Stimulated activated naive B cell treated with anti-CD40 and anti-IgM and Interleukin-4, amounts not matched to agents 10 μg/mL and 1 μg/mL and 100 μg/mL, for 72 hours (primary cell): Measurements from ENCODE around the gene ENPP1.

Experiments used
- ATAC-seq, 2 donors: fragments of 150-1000 bp; cut with Tn5 transposase; replicated peaks; 2 replicates each; pipeline ENCODE4 v1.10.0; 2021; ENCODE audit warnings: moderate library complexity in 1 of 2
- DNase-seq: peaks from one replicate; pipeline ENCODE4 v3.0.0; 2021
- H3K27ac Mint-ChIP-seq: one replicate; pipeline ENCODE4 v1.8.0; 2022; ENCODE audit warnings: mild to moderate bottlenecking, mixed read lengths
- H3K27me3 Mint-ChIP-seq, 2 donors: one replicate each; pipeline ENCODE4 v1.8.0; 2022; ENCODE audit warnings: mixed read lengths in 2 of 2
- H3K36me3 Mint-ChIP-seq, 2 donors: one replicate each; pipeline ENCODE4 v1.8.0; 2022; ENCODE audit warnings: mixed read lengths in 2 of 2, mild to moderate bottlenecking in 1 of 2
- H3K4me1 Mint-ChIP-seq, 2 donors: one replicate each; pipeline ENCODE4 v1.8.0; 2022; ENCODE audit warnings: mixed read lengths in 2 of 2, mild to moderate bottlenecking in 1 of 2
- H3K4me3 Mint-ChIP-seq, 2 donors: one replicate each; pipeline ENCODE4 v1.8.0; 2022; ENCODE audit warnings: mild to moderate bottlenecking in 2 of 2, mixed read lengths in 2 of 2, moderate library complexity in 1 of 2
- H3K9me3 Mint-ChIP-seq, 2 donors: one replicate each; pipeline ENCODE4 v1.8.0; 2022; ENCODE audit warnings: mixed read lengths in 2 of 2, mild to moderate bottlenecking in 1 of 2

ENPP1 gene

GRCh38 chr6:131795366-131795765 is 12.5 kb upstream of the ENPP1 start:
- ATAC-seq, result no peak
- no peak for DNase-seq
- Mint-ChIP-seq H3K36me3 (no peaks in the 10 kb centered on the region), H3K27me3 (peaks cover 9 to 15% of the 10 kb centered on the region in 2 donors), H3K9me3 (peaks cover 7 to 12% of the 10 kb centered on the region in 2 donors), H3K27ac (no peak overlapping the region), H3K4me3 (no peak overlapping the region), H3K4me1 (no peaks in the 10 kb centered on the region)

- Mint-ChIP-seq H3K36me3 (no peaks in the 10 kb centered on the region), H3K4me1 (peaks cover 10 to 11% of the 10 kb centered on the region in 2 donors), H3K9me3 (peaks cover 2 to 6% of the 10 kb centered on the region in 2 donors), H3K27me3 (peaks cover 0 to 5% of the 10 kb centered on the region in 2 donors), H3K4me3 (no peak overlapping the region), H3K27ac (no peak overlapping the region)
- DNase-seq, result no peak
- ATAC-seq, result no peak
These were observed 5.5 kb upstream of the ENPP1 start for GRCh38 chr6:131802347-131802746.

GRCh38 chr6:131803007-131803769 is 4.6 kb upstream of the ENPP1 start:
- H3K27me3 Mint-ChIP-seq, result peaks cover 0 to 5% of the 10 kb centered on the region in 2 donors
- H3K9me3 Mint-ChIP-seq, result peaks cover 2 to 6% of the 10 kb centered on the region in 2 donors
- no peak for ATAC-seq
- peaks cover 13 to 14% of the 10 kb centered on the region in 2 donors for H3K4me1 Mint-ChIP-seq
- no peaks in the 10 kb centered on the region for H3K36me3 Mint-ChIP-seq
- H3K27ac Mint-ChIP-seq, result no peak overlapping the region
- no peak overlapping the region for H3K4me3 Mint-ChIP-seq
- no peak for DNase-seq

- H3K36me3 Mint-ChIP-seq, result no peaks in the 10 kb centered on the region
- no peak overlapping the region for H3K27ac Mint-ChIP-seq
- no peak for DNase-seq
- H3K9me3 Mint-ChIP-seq, result peaks cover 2 to 3% of the 10 kb centered on the region in 2 donors
- H3K27me3 Mint-ChIP-seq, result peaks cover 0 to 4% of the 10 kb centered on the region in 2 donors
- no peak overlapping the region for H3K4me3 Mint-ChIP-seq
- peaks cover 14 to 17% of the 10 kb centered on the region in 2 donors for H3K4me1 Mint-ChIP-seq
- no peak for ATAC-seq
These were observed 3.7 kb upstream of the ENPP1 start for GRCh38 chr6:131804131-131804530.

GRCh38 chr6:131807321-131807643 is 538 bp upstream of the ENPP1 start:
- ATAC-seq, result peak in 1 of 2 donors; percentile 2
- Mint-ChIP-seq H3K27ac (peak overlapping the region; percentile 84), H3K36me3 (no peaks in the 10 kb centered on the region), H3K4me1 (peaks cover 14 to 21% of the 10 kb centered on the region in 2 donors), H3K9me3 (no peaks in the 10 kb centered on the region), H3K4me3 (peak overlapping the region; percentile 88 to 100), H3K27me3 (no peaks in the 10 kb centered on the region)
- DNase-seq, result no peak

- ATAC-seq (no peak), DNase-seq (no peak)
- no peaks in the 10 kb centered on the region for H3K36me3 Mint-ChIP-seq
- peaks cover 0 to 4% of the 10 kb centered on the region in 2 donors for H3K27me3 Mint-ChIP-seq
- H3K4me3 Mint-ChIP-seq, result peak overlapping the region; percentile 84 to 85
- no peaks in the 10 kb centered on the region for H3K9me3 Mint-ChIP-seq
- H3K27ac Mint-ChIP-seq, result no peak overlapping the region
- H3K4me1 Mint-ChIP-seq, result peaks cover 14 to 18% of the 10 kb centered on the region in 2 donors
These were observed 845 bp downstream of the ENPP1 start for GRCh38 chr6:131808460-131809269.

- H3K36me3 Mint-ChIP-seq, result no peaks in the 10 kb centered on the region
- H3K27me3 Mint-ChIP-seq, result peaks cover 5 to 28% of the 10 kb centered on the region in 2 donors
- no peaks in the 10 kb centered on the region for H3K9me3 Mint-ChIP-seq
- H3K4me3 Mint-ChIP-seq, result no peak overlapping the region
- ATAC-seq (no peak), DNase-seq (no peak)
- H3K27ac Mint-ChIP-seq, result no peak overlapping the region
- peaks cover 9 to 15% of the 10 kb centered on the region in 2 donors for H3K4me1 Mint-ChIP-seq
These were observed 3.7 kb downstream of the ENPP1 start for GRCh38 chr6:131811500-131811899.

- DNase-seq, result no peak
- ATAC-seq, result no peak
- Mint-ChIP-seq H3K4me1 (peaks cover 0 to 4% of the 10 kb centered on the region in 2 donors), H3K9me3 (no peaks in the 10 kb centered on the region), H3K27ac (no peak overlapping the region), H3K27me3 (peaks cover 5 to 28% of the 10 kb centered on the region in 2 donors), H3K36me3 (no peaks in the 10 kb centered on the region), H3K4me3 (no peak overlapping the region)
These were observed 6.2 kb downstream of the ENPP1 start for GRCh38 chr6:131813991-131814390.

GRCh38 chr6:131816869-131817268 is 9.0 kb downstream of the ENPP1 start:
- Mint-ChIP-seq H3K27ac (no peak overlapping the region), H3K36me3 (peaks cover 0 to 3% of the 10 kb centered on the region in 2 donors)
- DNase-seq, result no peak

GRCh38 chr6:131819572-131820124 is 11.8 kb downstream of the ENPP1 start:
- Mint-ChIP-seq H3K4me1 (peaks cover 0 to 5% of the 10 kb centered on the region in 2 donors), H3K4me3 (no peak overlapping the region), H3K9me3 (no peaks in the 10 kb centered on the region), H3K27ac (no peak overlapping the region), H3K36me3 (peaks cover 8 to 10% of the 10 kb centered on the region in 2 donors), H3K27me3 (peaks cover 25 to 32% of the 10 kb centered on the region in 2 donors)
- peak; percentile 23 to 59 for ATAC-seq
- DNase-seq, result no peak

More at GRCh38 chr6:131816869-131817268, 9.0 kb downstream of the ENPP1 start:
- Mint-ChIP-seq H3K4me1 (peaks cover 0 to 3% of the 10 kb centered on the region in 2 donors), H3K4me3 (no peak overlapping the region), H3K9me3 (no peaks in the 10 kb centered on the region), H3K27me3 (peaks cover 14 to 33% of the 10 kb centered on the region in 2 donors)
- ATAC-seq, result no peak

GRCh38 chr6:131821010-131821807 is 13.4 kb downstream of the ENPP1 start:
- peaks cover 0 to 5% of the 10 kb centered on the region in 2 donors for H3K4me1 Mint-ChIP-seq
- DNase-seq, result no peak
- H3K9me3 Mint-ChIP-seq, result no peaks in the 10 kb centered on the region
- no peak overlapping the region for H3K27ac Mint-ChIP-seq
- no peak overlapping the region for H3K4me3 Mint-ChIP-seq
- ATAC-seq, result no peak
- peaks cover 8 to 10% of the 10 kb centered on the region in 2 donors for H3K36me3 Mint-ChIP-seq
- H3K27me3 Mint-ChIP-seq, result peaks cover 19 to 21% of the 10 kb centered on the region in 2 donors

- peaks cover 16 to 21% of the 10 kb centered on the region in 2 donors for H3K27me3 Mint-ChIP-seq
- DNase-seq (no peak), ATAC-seq (no peak)
- no peak overlapping the region for H3K4me3 Mint-ChIP-seq
- peaks cover 0 to 5% of the 10 kb centered on the region in 2 donors for H3K4me1 Mint-ChIP-seq
- peaks cover 8 to 10% of the 10 kb centered on the region in 2 donors for H3K36me3 Mint-ChIP-seq
- no peaks in the 10 kb centered on the region for H3K9me3 Mint-ChIP-seq
- no peak overlapping the region for H3K27ac Mint-ChIP-seq
These were observed 14.3 kb downstream of the ENPP1 start for GRCh38 chr6:131822119-131822518.

GRCh38 chr6:131823276-131823902 is 15.6 kb downstream of the ENPP1 start:
- Mint-ChIP-seq H3K4me3 (no peak overlapping the region), H3K36me3 (peaks cover 8 to 16% of the 10 kb centered on the region in 2 donors), H3K4me1 (peaks cover 0 to 5% of the 10 kb centered on the region in 2 donors), H3K27ac (no peak overlapping the region), H3K27me3 (peaks cover 16 to 28% of the 10 kb centered on the region in 2 donors), H3K9me3 (no peaks in the 10 kb centered on the region)
- DNase-seq (no peak), ATAC-seq (no peak)
